HG03108 (cell line): Measurements from ENCODE around the gene RANGAP1.
"Not testable (repeated sequence)": the region's sequence is repeated elsewhere in the genome, so short reads cannot be mapped to it uniquely, and the experiment has no call there.

ENCODE experiments used
- ATAC-seq: cut with Tn5 transposase; IDR thresholded peaks from one replicate; pipeline ENCODE4 v1.9.1; 2021; ENCODE audit warnings: moderate library complexity; ENCODE audit not compliant: unreplicated experiment

Gene RANGAP1

GRCh38 chr22:41261541-41262249 is 24.3 kb downstream of the RANGAP1 start:
- no peak for ATAC-seq

GRCh38 chr22:41260871-41261270 is 25.1 kb downstream of the RANGAP1 start:
- ATAC-seq: no peak

- not testable (repeated sequence) for ATAC-seq
Observed at GRCh38 chr22:41259756-41260155, 26.2 kb downstream of the RANGAP1 start.

- ATAC-seq: no peak
Observed at GRCh38 chr22:41257696-41258095, 28.3 kb downstream of the RANGAP1 start.

- ATAC-seq: no peak
Observed at GRCh38 chr22:41256254-41257253, 29.4 kb downstream of the RANGAP1 start.

- ATAC-seq: no peak
Observed at GRCh38 chr22:41254230-41254629, 31.8 kb downstream of the RANGAP1 start.

- ATAC-seq: no peak
Observed at GRCh38 chr22:41252365-41252764, 33.6 kb downstream of the RANGAP1 start.

GRCh38 chr22:41250127-41250526 is 35.9 kb downstream of the RANGAP1 start:
- no peak for ATAC-seq

- no peak for ATAC-seq
Observed at GRCh38 chr22:41249442-41249841, 36.5 kb downstream of the RANGAP1 start.

GRCh38 chr22:41248758-41249157 is 37.2 kb downstream of the RANGAP1 start:
- ATAC-seq: no peak

- ATAC-seq: no peak
Observed at GRCh38 chr22:41248314-41248713, 37.7 kb downstream of the RANGAP1 start.

GRCh38 chr22:41247703-41248102 is 38.3 kb downstream of the RANGAP1 start:
- ATAC-seq: no peak

GRCh38 chr22:41245917-41246499 is 40.0 kb downstream of the RANGAP1 start:
- no peak for ATAC-seq

GRCh38 chr22:41243361-41243760 is 42.6 kb downstream of the RANGAP1 start:
- ATAC-seq: no peak

GRCh38 chr22:41242396-41243117 is 43.4 kb downstream of the RANGAP1 start:
- ATAC-seq: no peak

GRCh38 chr22:41241133-41241676 is 44.8 kb downstream of the RANGAP1 start:
- ATAC-seq: no peak

- ATAC-seq: no peak
Observed at GRCh38 chr22:41240377-41241132, 45.4 kb downstream of the RANGAP1 start, which contains the start of gene CHADL. Gene CHADL, minus strand, starts transcription at chr22:41240931. Its CDS starts 50 bp downstream, at chr22:41240881.

- ATAC-seq: no peak
Observed at GRCh38 chr22:41239443-41240128, 46.4 kb downstream of the RANGAP1 start.
